HG03571 (cell line): Measurements from ENCODE around the gene SELENOM.
"Not testable (repeated sequence)": the region's sequence is repeated elsewhere in the genome, so short reads cannot be mapped to it uniquely, and the experiment has no call there.

ENCODE experiments used
- ATAC-seq: cut with Tn5 transposase; IDR thresholded peaks from one replicate; pipeline ENCODE4 v1.9.1; 2021; ENCODE audit not compliant: unreplicated experiment

SELENOM gene

GRCh38 chr22:31080848-31081649 lies 26.3 kb downstream of the SELENOM start, which contains the start of gene SMTN:
SMTN (plus strand) TSS chr22:31081318; CDS start chr22:31083259, 1,941 bp downstream.
- ATAC-seq: peak; percentile 45

- no peak for ATAC-seq
Measured at GRCh38 chr22:31080164-31080847, 27.1 kb downstream of the SELENOM start.

- ATAC-seq: no peak
Measured at GRCh38 chr22:31079095-31079642, 28.2 kb downstream of the SELENOM start.

GRCh38 chr22:31078389-31078788 lies 29.0 kb downstream of the SELENOM start:
- not testable (repeated sequence) for ATAC-seq

- ATAC-seq: no peak
Measured at GRCh38 chr22:31077681-31078080, 29.7 kb downstream of the SELENOM start.

- ATAC-seq: no peak
Measured at GRCh38 chr22:31075961-31076360, 31.4 kb downstream of the SELENOM start.

GRCh38 chr22:31073545-31074145 lies 33.7 kb downstream of the SELENOM start:
- not testable (repeated sequence) for ATAC-seq

- not testable (repeated sequence) for ATAC-seq
Measured at GRCh38 chr22:31073125-31073524, 34.2 kb downstream of the SELENOM start.

- ATAC-seq: not testable (repeated sequence)
Measured at GRCh38 chr22:31069691-31070314, 37.6 kb downstream of the SELENOM start.

- no peak for ATAC-seq
Measured at GRCh38 chr22:31068970-31069369, 38.4 kb downstream of the SELENOM start.

- ATAC-seq: no peak
Measured at GRCh38 chr22:31064369-31064768, 43.0 kb downstream of the SELENOM start.

GRCh38 chr22:31062566-31063230 lies 44.7 kb downstream of the SELENOM start:
- ATAC-seq: no peak

- not testable (repeated sequence) for ATAC-seq
Measured at GRCh38 chr22:31059663-31060062, 47.7 kb downstream of the SELENOM start.

- no peak for ATAC-seq
Measured at GRCh38 chr22:31056986-31057599, 50.3 kb downstream of the SELENOM start.

GRCh38 chr22:31055635-31056159 lies 51.7 kb downstream of the SELENOM start:
- no peak for ATAC-seq

- no peak for ATAC-seq
Measured at GRCh38 chr22:31055117-31055634, 52.2 kb downstream of the SELENOM start.
